Endometrial microvascular endothelial cells (primary cell): Measurements from ENCODE around the gene ZNF205. TPM values are rescaled to one million over a fixed set of nuclear protein-coding genes. Genes with fewer than 3 reads are reported as not detected.
"Not testable (repeated sequence)": the region's sequence is repeated elsewhere in the genome, so short reads cannot be mapped to it uniquely, and the experiment has no call there.

Source experiments
- in situ Hi-C: cut with HindIII; loops from 2 replicates; pipeline ENCODE4 v1.10.0; 2017; ENCODE audit warnings: low sequenced_read_pairs, low pct_unique_long_range_greater_than_20kb; ENCODE audit errors: inconsistent ontology term
- total RNA-seq: library from RNA; depleted of rRNA; stranded (reverse); fragments of >200 nt; gene quantifications from one replicate; pipeline ENCODE4 v1.2.3, GENCODE V29; 2015; ENCODE audit errors: inconsistent ontology term

The ZNF205 gene
- total RNA-seq, 1 donor from 2014 or later, result 16.2 TPM

GRCh38 chr16:3158026-3158509, 45.7 kb downstream of the ZNF205 start:
- in situ Hi-C loops, result no loop called here

DNA sequence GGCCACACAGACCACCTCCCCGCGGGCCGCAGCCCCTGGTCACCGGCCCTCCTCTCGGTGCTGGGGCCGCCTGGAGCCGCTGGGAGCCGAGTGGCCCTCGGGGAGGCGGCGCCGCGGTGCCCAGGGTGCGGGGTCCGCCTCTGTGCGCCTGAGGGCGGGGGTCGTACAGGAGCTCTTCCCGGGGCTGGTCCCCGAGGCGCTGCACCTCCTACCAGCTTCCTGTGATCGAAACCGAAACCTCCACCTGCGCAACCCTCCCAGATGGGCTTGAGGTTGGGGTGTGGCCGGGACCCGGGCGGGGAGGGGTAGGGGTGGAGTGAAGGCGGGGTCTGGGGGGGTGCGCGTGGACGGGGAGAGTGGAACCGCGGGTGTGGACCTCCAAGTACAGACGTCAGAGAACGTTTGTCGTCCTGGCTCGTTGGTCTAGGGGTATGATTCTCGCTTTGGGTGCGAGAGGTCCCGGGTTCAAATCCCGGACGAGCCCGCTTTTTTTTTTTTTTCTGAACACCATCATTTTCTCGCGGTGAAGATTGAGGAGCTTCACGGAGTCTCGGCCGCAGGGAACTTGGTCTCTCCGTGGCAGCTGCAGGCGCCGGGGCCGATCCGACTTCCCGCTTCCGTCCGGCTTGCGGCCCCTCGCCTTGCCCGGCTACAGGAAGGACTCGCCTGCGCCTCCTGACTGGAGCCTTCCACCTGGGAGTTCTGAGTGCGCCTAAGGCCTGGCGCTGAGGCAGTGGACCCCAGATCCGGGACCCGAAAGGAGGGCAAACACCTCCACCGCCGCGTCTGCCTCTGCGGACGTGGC, 46.3 kb downstream of the ZNF205 start:
- in situ Hi-C loops, result no loop called here

DNA sequence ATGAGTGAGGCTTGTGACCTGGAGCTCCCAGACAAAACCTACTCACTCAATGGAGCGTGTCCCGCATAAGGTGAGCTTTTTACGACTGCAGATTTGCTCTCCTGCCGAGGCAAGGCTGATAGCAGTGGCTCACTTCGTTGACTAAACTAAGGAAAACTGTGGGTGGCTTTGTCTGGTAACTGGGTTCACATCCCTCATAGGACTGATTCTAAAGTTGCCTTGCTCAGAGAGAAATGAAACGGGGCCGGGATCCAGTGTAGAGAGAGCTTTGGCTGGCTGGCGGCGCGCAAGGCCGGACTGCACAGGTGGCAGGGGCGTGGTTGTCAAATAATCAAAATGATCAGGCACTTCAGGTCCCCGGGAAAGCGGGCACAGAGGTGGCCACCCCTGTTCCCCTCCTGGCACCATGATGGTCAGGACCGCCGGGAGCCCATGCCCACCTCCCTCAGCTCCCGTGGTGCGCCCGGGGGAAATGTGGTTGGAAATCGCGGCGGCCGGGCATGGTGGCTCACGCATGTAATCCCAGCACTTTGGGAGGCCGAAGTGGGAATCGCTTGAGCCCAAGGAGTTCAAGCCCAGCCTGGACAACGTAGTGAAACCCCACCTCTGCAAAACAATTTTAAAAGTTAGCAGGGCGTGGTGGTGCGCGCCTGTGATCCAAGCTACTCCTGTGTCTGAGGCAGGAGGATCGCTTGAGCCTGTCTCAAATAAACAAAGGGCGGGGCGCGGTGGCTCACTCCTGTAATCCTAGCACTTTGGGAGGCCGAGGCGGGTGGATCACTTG, 49.0 kb downstream of the ZNF205 start:
- in situ Hi-C loops, result no loop called here

DNA sequence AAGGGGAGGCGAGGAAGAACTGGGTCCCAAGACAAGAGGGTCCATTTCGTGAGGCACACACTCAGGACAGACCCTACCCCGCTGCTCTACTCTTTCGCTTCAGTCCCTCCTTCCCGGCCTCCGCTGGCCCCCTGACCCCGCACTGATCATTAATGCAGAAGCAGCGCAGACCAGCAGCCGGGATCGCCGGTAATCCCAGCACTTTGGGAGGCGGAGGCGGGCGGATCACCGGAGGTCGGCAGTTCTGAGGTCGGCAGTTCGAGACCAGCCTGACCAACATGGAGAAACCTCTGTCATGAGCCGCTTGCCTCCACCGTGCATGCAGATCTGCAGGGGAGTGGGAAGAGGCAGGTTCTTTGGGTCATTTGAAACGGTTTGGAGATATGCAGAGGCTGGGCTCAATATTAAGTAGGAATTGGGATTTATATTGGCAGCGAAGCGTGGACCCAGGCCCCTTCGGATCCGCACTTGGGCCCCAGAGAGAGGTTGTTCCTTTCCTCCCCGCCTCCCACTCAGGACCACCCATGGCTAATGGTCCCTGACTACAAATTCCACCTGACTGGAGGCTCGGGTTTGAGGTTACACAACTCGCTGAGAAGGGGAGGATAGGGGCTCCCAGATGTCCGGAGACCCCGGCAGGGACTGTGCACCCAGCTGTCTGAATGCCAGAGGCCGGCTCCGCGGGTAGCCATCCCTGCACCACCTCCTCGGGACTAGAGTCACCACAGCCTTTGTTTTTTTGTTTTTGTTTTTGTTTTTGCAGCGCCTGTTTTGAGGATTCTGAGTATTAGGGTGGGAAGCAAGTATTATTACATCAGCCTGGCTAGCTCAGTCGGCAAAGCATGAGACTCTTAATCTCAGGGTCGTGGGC, 52.0 kb downstream of the ZNF205 start:
- in situ Hi-C loops, result no loop called here

GRCh38 chr16:3165111-3165822, 52.9 kb downstream of the ZNF205 start:
- in situ Hi-C loops, result no loop called here

- in situ Hi-C loops, result no loop called here
These were observed 54.1 kb downstream of the ZNF205 start for GRCh38 chr16:3166505-3166886.

DNA sequence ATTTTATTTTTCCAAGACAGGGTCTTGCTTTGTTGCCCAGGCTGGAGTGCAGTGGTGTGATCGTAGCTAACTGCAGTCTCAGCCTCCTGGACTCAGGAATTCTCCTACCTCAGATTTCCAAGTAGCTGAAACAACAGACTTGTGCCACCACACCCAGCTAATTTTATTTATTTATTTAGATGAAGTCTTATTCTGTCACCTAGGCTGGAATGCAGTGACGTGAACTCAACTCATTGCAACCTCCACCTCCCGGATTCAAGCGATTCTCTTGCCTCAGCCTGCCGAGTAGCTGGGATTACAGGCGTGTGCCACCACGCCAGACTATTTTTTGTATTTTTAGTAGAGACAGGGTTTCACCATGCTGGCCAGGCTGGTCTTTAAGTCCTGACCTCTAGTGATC, 56.3 kb downstream of the ZNF205 start:
- in situ Hi-C loops, result not testable (repeated sequence)

Other genes with a start within 250 kb of the ZNF205 start
- 44.1 TPM for gene FLYWCH2, start 229.4 kb upstream of the ZNF205 start, total RNA-seq
- 42.6 TPM for gene FLYWCH1, start 200.7 kb upstream of the ZNF205 start, total RNA-seq
- not detected for gene KREMEN2, start 148.3 kb upstream of the ZNF205 start, total RNA-seq
- 27.3 TPM for gene PAQR4, start 143.2 kb upstream of the ZNF205 start, total RNA-seq
- gene PKMYT1, start 132.1 kb upstream of the ZNF205 start, total RNA-seq, result 32.3 TPM
- not detected for gene CLDN9, start 99.7 kb upstream of the ZNF205 start, total RNA-seq
- gene CLDN6, start 94.4 kb upstream of the ZNF205 start, total RNA-seq, result not detected
- 263 TPM for gene TNFRSF12A, start 92.2 kb upstream of the ZNF205 start, total RNA-seq
- gene HCFC1R1, start 88.6 kb upstream of the ZNF205 start, total RNA-seq, result 13.2 TPM
- gene THOC6, start 88.6 kb upstream of the ZNF205 start, total RNA-seq, result 23.8 TPM
- gene BICDL2, start 75.6 kb upstream of the ZNF205 start, total RNA-seq, result not detected
- not detected for gene MMP25, start 66.0 kb upstream of the ZNF205 start, total RNA-seq
- gene IL32, start 46.9 kb upstream of the ZNF205 start, total RNA-seq, result 364 TPM
- gene ZSCAN10, start 13.3 kb upstream of the ZNF205 start, total RNA-seq, result not detected
- 3.5 TPM for gene ZNF213, start 22.4 kb downstream of the ZNF205 start, total RNA-seq
- not detected for gene OR1F1, start 75.6 kb downstream of the ZNF205 start, total RNA-seq
- 9.8 TPM for gene ZNF200, start 122.6 kb downstream of the ZNF205 start, total RNA-seq
- gene MEFV, start 144.0 kb downstream of the ZNF205 start, total RNA-seq, result not detected
- gene ZNF263, start 170.9 kb downstream of the ZNF205 start, total RNA-seq, result 44.5 TPM
- 0.93 TPM for gene TIGD7, start 192.8 kb downstream of the ZNF205 start, total RNA-seq
- 9.4 TPM for gene ZNF75A, start 192.9 kb downstream of the ZNF205 start, total RNA-seq
- not detected for gene OR2C1, start 243.3 kb downstream of the ZNF205 start, total RNA-seq